Measurements from ENCODE around the gene USP19. TPM values are rescaled to one million over a fixed set of nuclear protein-coding genes. Genes with fewer than 3 reads are reported as not detected.

The USP19 gene
- total RNA-seq, 4 donors from 2014 or later: 53.4 to 114 (median 76.4) TPM

- 86% methylated on average over 4 of the region's 8 CpGs; no CpG with 5 or more reads in 1 of the 2 donors for WGBS, 2 donors (ENCODE audit: low coverage in 1 of 2)
- Histone ChIP-seq H3K9me3 (no peaks in the 10 kb centered on the region), H3K36me3 (peaks cover 0 to 35% of the 10 kb centered on the region in 2 donors), H3K27me3 (no peaks in the 10 kb centered on the region), H3K4me1 (peaks cover 0 to 31% (median 16%) of the 10 kb centered on the region in 3 donors), H3K4me3 (no peak overlapping the region), H3K27ac (no peak overlapping the region)
- TF ChIP-seq CTCF (IDR thresholded peaks at IDR 0.05) (no peak), EP300 (IDR thresholded peaks at IDR 0.05) (no peak), POLR2AphosphoS5 (IDR thresholded peaks at IDR 0.05) (no peak), POLR2A (IDR thresholded peaks at IDR 0.05) (no peak)
- no peak for ATAC-seq
Measured at GRCh38 chr3:49163609-49164008, 43.0 kb upstream of the USP19 start.

GRCh38 chr3:49162751-49163419 lies 42.3 kb upstream of the USP19 start:
- Histone ChIP-seq H3K9me3 (no peaks in the 10 kb centered on the region), H3K27ac (no peak overlapping the region), H3K4me3 (no peak overlapping the region), H3K4me1 (peaks cover 0 to 31% (median 16%) of the 10 kb centered on the region in 3 donors), H3K27me3 (no peaks in the 10 kb centered on the region), H3K36me3 (peaks cover 0 to 35% of the 10 kb centered on the region in 2 donors)
- ATAC-seq: no peak
- WGBS, 2 donors (ENCODE audit: low coverage in 1 of 2): 87 to 90% methylated on average over 10 to 15 of the region's 21 CpGs
- TF ChIP-seq CTCF (IDR thresholded peaks at IDR 0.05) (no peak), EP300 (IDR thresholded peaks at IDR 0.05) (no peak), POLR2A (IDR thresholded peaks at IDR 0.05) (no peak), POLR2AphosphoS5 (IDR thresholded peaks at IDR 0.05) (no peak)

- Histone ChIP-seq H3K4me3 (no peak overlapping the region), H3K27ac (no peak overlapping the region), H3K9me3 (no peaks in the 10 kb centered on the region), H3K27me3 (no peaks in the 10 kb centered on the region), H3K4me1 (peaks cover 0 to 30% (median 16%) of the 10 kb centered on the region in 3 donors), H3K36me3 (peaks cover 0 to 35% of the 10 kb centered on the region in 2 donors)
- ATAC-seq: no peak
- no CpG with 5 or more reads among the region's 3 CpGs for WGBS, 2 donors (ENCODE audit: low coverage in 1 of 2)
- TF ChIP-seq CTCF (IDR thresholded peaks at IDR 0.05) (no peak), POLR2A (IDR thresholded peaks at IDR 0.05) (no peak), POLR2AphosphoS5 (IDR thresholded peaks at IDR 0.05) (no peak), EP300 (IDR thresholded peaks at IDR 0.05) (no peak)
Measured at GRCh38 chr3:49161808-49162530, 41.3 kb upstream of the USP19 start.

GRCh38 chr3:49161197-49161596 lies 40.6 kb upstream of the USP19 start:
- H3K4me1 ChIP-seq: peaks cover 0 to 23% (median 10%) of the 10 kb centered on the region in 3 donors
- WGBS, 2 donors (ENCODE audit: low coverage in 1 of 2): no CpG with 5 or more reads among the region's 2 CpGs
- no peak overlapping the region for H3K4me3 ChIP-seq
- no peaks in the 10 kb centered on the region for H3K27me3 ChIP-seq
- H3K27ac ChIP-seq: no peak overlapping the region
- ATAC-seq: no peak
- peaks cover 0 to 35% of the 10 kb centered on the region in 2 donors for H3K36me3 ChIP-seq
- TF ChIP-seq POLR2AphosphoS5 (IDR thresholded peaks at IDR 0.05) (no peak), POLR2A (IDR thresholded peaks at IDR 0.05) (no peak)
- H3K9me3 ChIP-seq: no peaks in the 10 kb centered on the region

- Histone ChIP-seq H3K27ac (no peak overlapping the region), H3K27me3 (no peaks in the 10 kb centered on the region), H3K4me1 (peaks cover 0 to 3% (median 0%) of the 10 kb centered on the region in 3 donors), H3K4me3 (no peak overlapping the region), H3K36me3 (peaks cover 0 to 28% of the 10 kb centered on the region in 2 donors), H3K9me3 (no peaks in the 10 kb centered on the region)
- TF ChIP-seq POLR2AphosphoS5 (IDR thresholded peaks at IDR 0.05) (no peak), CTCF (IDR thresholded peaks at IDR 0.05) (no peak), EP300 (IDR thresholded peaks at IDR 0.05) (no peak), POLR2A (IDR thresholded peaks at IDR 0.05) (no peak)
- ATAC-seq: no peak
- no CpG with 5 or more reads among the region's 2 CpGs for WGBS, 2 donors (ENCODE audit: low coverage in 1 of 2)
Measured at GRCh38 chr3:49158792-49159191, 38.2 kb upstream of the USP19 start.

Measured in gastroesophageal sphincter (tissue), 4 donors.